Dedifferentiated amniotic fluid mesenchymal stem cell (primary cell): Measurements from ENCODE around the gene MTUS2.

Experiments
- DNase-seq: peaks from one replicate; pipeline ENCODE4 v3.0.0-alpha.2; 2016; ENCODE audit errors: extremely low spot score

MTUS2 gene

DNA sequence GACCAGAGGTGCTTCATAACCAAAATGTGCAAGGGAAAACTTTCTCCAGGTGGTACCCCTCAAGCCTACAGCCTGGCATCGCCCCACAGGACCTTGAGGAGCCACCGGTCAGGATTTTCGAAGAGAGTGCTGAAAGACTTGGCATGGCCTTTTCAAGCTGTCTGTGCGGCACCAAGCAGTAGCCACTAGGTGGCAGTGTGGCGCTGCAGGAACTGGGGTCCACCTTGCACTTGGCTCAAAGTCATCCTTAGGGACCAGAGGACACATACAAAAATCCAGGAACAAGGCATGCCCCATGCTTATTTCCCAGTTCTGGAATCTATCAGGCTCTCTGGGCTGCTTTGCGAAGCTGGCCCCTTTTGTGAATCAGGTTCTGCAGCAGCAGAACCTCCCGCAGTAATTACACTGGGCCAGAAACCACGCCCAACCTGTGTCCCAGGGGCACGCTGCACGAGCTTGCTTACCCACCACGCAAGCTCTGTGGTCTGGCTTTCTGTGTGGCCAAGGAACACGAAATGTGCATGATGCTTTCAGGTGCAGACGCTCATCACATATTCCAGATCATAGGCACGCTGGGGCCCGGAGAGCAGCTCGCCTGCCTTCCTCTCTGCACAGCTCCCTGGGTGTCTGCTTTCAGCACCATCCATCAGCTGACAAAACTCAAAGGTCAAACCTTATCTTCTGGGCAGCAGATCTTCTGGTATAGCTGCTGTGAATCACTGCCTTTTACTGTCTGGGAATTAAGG, 688.2 kb downstream of the MTUS2 start:
- DNase-seq, result peak; percentile 70

DNA sequence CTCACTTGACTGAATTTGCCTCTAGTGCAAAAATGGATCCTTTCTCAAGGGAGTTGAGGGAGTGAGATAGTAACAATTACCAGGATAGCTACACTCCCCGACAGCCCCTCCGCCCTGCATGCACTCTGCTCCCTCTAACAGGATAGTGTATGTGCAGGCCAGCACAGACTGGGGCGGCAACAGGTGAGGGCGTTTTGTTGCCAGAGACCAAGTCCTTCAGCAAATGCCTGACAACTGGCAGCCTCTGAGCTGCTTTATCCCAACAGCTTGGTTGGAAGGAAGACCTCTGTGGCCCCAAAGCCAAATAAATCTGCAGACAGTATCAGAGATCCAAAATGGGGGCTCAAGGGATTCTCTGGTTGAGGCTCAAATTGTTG, 688.7 kb downstream of the MTUS2 start:
- no peak for DNase-seq

DNA sequence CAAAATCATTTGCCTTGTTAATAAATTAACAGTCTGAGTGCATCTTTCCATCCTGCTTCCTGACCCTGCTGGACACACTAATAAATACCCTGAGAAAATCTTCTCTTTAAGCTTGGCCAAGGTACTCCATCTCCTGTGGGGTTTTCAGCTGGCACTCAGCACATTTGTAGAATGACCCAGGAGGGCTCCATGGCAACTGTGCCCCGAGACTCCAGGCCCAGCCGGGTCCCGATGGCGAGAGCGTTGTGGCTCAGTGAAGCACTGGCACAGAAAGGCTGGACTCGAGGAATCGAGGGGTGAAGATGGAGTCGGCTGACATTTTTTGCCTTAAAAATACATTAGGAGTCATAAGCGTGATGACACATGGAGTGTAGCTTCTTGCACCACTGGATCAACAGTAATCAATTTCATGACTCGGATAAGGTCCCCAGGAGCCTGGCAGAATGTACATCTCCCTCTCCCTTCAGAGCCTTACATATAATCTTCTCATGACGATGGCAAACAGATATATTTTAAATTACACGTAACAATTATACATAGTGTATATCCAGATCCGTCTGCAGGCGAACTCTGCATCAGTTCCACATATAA, 690.0 kb downstream of the MTUS2 start:
- no peak for DNase-seq

DNA sequence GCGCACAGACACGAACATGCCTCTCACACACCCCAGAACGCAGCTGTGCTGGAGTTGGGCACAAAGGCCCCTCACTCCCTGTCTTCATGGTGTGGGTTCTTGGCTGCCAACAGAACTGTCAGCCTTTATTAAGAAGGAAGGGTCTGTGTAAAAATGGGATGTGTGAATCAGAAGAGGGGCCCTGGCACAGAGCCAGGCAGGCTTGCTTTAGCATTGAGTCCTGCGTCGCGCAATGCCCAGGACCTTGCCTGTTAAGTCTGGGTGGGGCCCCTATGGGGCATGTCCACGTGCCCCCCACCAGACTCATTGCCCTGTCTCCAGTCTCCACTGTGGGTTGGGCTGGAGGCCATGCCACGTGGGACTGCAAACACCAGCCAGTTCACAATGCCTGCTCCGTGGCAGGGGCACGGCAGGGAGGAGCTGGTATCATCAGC, 690.5 kb downstream of the MTUS2 start:
- no peak for DNase-seq

DNA sequence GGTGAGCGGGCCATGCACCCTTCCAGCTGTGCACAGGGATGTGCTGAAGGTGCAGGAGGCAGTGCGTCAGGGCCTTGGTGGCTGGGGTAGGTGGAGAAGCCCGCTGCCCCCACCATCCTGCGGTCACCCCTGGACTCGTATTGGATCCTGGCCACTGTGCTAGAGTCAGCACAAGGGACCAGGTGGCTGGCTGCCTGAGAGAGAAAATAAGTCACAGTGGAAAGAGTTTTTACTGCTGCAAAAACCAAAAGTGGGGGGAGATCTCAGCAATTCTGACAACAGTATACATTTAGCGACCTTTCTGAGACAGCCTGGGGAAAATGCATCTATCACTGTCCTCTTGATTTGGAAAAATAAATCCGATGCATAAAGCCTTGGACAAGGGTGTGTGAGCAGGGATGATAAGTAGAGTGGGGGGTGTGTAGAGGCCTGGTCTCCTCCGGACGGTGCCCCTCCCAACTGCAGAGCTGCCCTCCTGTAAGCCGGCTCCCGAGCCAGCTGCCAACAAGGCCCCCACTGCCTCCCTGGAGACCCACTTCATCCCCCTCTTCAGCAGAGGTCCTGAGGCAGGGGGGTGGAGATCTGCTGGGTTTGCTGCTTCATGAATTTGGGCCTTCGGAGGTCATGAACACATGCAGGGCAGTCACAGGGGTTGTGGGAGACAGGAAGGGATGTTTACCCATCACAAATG, 691.1 kb downstream of the MTUS2 start:
- no peak for DNase-seq

DNA sequence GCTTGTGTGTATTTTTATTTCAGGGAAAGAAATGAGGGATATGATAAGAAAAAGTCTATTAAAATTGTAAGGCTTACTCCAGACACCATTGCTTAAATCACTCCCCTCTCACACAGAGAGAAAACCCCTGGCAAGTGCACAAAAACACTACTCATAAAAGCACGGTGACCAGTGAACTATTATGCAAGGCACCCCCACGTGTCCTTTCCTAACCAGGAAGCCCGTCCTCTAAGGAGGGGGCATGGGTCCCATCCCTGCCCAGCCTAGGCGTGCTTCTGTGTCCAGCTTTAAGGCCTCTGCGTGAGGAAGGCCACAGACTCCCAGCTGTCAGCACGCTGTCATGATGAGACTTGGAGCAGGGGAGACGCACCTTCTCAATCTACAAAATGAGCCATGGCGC, 691.8 kb downstream of the MTUS2 start:
- DNase-seq, result no peak

DNA sequence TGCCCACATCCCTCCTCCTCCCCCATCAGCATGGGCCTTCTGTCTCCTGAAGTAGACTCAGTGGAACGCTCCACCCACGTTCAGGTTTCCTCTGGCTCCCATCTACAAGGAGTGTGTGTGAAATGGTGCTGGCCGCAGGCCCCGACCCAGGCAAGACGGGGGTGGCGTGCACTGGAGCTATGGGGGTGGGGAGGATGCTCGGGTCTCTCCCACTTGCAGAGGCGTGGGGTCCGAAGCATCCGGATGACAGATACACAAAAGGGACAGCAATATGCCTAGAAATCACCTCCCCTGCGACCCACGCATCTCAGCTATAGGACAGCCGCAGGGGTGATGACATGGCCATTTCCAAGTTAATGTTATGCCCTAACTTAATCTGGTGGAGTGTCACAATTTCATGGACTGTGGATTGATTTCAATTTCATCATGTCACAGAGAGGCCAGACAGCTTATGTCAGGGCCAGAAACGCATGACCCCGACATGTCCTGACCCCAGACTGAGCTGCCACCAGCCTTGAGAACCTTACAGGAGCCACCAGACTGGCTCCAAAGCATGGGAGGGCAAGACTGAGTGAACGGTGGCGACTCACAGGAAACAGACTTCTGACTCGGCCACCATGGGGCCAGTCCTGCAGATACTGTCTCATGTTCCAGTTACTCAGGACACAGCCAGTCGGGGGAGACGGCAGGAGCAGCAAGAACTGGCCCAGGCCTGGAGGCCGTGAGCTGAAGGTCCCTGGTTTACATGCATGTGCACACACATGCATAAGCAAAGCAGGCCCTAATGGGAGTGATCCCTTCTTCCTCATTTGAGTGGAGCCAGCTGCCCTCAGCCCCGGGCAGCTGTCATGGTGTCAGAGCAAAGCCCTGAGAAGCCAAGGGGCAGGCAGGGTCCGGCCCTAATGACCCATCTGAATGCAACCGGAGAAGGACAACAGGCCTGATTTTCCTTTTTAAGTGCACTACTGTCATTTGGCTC, 693.2 kb downstream of the MTUS2 start:
- DNase-seq, result no peak

DNA sequence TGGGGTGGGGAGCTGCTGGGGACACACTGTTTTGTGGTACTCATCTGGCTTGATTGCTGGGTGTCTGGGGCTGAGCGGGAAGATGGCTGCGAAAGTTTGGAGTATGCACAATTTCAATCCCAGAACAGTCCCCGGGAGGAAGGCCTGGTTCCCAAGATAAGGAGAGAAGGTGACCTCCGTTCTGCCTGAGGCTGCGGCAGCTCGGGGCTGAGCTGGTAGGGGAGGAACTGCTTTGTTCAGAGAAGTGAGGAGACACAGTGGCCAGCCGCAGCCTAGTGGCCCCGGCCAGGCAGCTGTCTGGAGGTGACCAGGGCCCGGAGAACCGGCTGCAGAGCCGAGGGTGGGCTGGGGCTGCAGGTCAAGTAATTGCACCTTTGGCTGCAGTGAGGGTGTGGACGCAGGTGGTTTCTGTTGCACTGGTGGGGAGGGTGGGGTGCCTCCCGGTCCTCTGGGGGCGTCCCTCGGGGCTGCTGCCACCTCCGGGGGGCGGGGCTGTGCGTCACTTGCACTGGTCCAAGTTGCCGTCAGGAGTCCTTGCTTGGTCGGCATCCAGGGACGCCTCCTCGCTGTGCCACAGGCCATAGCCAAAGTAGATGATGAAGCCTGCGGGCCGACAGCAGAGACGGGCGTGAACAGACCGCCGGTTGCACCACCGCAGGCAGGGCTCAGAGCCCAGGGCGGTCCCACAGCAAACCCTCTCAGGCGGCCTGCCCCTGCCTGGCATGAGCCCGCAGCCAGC, 694.0 kb downstream of the MTUS2 start:
- no peak for DNase-seq

DNA sequence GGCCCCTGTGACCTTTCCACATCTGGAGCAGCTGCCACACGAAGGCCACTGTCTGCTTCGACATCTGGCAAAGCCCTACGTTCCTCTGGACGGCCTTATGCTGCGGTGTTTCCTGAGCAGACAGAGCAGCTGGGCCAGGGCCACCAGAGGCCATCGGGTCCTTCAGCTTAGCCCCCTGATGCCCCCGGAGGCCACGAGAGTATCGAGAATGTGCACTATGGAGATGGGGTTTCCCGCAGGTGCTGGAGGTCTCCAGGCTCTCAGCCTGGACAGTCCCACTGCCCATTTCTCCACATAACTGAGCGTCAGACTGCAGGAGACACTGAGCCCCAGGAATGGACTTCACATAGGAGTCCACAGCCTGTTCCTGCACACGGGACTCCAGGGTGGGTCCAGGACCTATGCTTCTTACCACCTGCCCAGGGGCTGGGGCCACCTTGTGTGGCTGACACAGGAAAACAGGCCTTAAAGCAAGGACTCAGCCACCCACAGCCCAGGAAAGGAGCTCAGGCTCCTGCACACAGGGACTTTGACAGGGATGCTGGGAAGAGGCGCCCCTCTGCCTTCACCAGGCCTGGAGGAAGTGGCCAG, 694.7 kb downstream of the MTUS2 start:
- no peak for DNase-seq

DNA sequence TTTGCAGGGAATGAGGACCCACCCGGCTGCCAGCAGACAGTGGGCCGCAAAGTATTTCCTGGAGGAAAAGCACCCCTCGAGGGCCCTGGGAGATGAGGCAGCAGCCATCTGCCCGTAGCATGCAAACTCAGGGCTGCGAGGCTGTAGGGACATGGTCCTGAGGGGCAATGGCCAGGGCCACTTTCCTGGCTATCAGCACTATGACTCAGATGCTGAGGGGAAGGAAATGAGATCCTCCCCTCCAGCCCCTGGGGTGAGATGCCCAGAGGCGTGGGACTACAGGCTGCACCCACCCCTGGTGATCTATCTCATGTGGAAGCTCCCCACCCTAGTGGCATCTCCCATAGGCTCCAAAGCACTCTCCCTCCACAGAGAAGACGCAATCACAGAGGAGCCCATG, 695.2 kb downstream of the MTUS2 start:
- DNase-seq, result no peak

DNA sequence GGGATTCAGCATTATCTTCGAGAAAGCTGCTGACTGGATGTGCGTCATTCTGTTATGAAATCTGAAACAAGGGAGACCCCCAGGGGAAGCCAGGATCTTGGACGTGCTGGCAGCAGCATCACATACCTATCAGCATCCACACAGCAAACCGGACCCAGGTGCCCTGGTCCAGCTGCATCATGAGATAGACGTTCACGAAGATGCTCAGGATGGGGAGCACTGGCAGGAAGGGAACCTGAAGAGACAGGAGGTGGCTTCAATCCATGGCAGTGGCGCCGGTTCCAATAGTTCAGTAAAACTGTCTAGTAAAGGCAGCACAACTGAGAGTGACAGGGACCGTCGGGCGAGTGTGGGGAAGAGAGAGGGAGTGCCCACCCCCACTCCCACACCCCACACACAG, 695.9 kb downstream of the MTUS2 start:
- DNase-seq, result no peak

DNA sequence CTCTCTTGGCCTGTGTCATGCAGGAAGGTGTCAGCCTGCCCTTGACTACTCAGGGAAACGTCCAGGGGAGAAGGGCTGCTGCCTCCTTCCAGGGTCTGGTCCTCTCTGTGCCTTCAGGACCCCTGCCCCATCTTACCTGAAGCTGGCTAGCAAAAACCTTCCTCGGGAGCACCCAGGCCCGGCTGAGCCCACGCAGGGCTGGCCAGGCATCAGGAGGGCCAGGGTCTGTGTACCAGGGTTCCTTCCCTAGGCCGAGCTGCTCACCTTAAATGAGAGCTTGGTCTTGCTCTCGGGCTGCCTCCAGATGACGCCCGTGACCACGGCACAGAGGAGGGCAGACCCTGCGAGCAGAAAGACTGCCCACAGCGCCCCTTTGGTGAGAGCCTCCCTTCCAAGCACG, 696.7 kb downstream of the MTUS2 start:
- DNase-seq, result no peak

DNA sequence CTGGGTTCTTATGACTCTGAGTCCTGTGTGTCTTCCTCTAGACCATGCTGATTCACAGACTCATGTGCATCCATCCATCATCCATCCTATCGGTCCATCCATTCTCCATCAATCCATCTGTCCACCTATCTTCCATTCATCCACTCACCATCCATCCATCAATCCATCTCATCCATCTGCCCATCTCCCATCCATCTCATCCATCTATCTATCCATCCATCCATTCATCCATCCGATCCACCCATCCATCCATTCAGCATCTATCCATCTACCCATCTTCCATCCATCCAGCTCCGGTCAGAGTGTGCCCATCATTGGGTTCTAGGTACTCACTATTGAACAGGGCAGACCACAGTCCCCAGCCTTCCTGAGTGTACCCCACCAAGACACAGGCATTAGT, 699.8 kb downstream of the MTUS2 start:
- no peak for DNase-seq

DNA sequence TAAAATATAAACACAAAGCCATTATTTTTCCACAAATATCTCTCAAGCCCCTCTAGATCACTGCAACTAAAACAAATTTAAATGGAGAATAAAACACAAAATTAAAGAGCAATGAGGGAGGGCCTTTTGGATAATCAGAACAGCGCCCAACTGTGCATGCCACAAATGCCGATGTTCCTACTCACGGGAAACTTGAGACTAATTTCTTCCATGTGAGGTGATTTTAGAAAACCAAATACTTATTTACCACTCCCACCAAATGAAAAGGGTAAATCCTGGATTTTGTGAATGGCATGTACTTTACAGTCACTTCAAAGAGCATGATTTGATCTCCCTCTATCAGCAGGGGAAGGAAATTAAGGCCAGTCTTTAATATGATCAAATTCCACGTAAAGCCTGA, 700.5 kb downstream of the MTUS2 start:
- peak; percentile 81 for DNase-seq

DNA sequence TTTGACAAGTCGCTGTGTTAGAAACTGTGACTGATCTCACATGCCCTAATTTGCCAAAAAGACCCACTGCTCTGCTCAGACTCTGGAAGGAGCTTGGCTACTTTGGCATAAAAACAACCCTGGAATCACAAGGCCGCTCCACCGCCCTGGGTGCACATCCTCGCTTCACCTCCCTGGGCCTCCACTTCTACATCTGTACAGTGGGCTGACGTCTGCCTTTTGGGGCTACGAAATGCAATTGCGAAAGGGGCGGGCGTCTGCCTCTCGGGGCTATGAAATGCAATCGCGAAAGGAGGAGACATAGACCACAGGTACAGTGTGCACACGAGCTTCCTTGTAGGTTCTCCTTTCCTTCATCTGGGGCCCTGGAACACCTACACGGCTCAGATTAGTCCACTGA, 701.2 kb downstream of the MTUS2 start:
- DNase-seq, result no peak

DNA sequence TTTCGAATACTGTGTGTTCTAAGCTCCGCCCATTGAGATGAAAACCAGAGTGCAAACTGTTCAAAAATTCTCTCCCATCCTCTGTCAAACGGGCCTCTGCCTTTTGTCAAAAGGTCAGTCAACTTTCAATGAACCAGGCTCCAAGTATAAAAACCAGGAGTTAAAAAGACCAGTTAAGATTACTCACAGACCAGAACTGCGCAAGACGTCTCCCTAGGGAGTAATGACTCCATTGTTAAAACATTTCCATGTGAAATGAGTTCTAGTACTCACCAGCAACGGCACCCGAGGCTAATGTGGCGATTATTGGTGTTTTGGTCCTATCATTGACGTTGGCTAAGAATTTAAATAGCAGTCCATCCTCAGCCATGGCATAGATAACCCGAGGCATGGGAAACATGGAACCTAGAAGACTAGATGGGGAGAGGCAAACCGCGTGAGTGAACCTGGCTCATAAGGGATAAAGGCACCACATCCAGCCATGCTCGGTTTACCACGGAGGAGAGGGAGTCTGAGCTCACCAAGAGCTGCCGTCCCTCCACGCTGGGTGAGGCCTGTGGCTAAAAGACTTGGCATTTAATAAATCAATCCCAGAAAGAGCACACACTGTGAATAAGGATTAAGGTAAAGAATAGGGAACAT, 702.0 kb downstream of the MTUS2 start:
- DNase-seq, result peak; percentile 62

DNA sequence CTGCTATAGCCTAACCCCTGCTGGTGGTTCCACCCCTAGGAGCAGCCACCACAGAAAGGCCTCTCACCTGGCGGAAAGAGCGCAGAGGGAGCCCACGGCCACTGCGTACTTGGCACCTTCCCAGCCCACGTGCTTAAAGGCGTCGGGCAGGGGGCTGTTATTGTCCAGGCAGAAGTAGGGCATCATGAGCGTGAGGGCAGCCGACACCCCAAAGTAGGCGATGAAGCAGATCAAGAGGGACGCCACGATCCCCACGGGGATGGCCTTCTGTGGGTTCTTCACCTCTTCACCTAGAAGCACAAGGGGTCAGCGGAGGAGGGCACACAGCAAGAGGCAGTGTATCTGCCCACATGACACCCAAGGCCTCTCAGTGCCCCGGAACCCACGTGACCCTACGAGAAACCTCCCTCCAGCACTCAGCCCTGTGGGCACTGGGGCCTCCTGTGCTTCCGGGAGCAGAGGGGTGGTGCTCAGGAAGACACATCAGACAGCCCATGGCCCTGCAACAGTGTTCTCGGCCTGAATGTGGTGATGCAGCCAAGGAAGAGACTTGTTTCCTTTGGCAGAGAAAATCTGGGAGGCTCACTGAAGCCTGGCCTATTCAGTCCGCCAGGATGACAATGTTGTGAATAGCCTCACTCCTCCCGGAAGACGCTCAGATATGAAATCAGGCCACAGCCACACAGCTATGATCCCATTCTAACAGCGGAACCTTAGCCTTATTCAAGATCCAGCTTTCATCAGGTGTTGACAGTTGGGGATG, 703.2 kb downstream of the MTUS2 start:
- DNase-seq, result no peak

DNA sequence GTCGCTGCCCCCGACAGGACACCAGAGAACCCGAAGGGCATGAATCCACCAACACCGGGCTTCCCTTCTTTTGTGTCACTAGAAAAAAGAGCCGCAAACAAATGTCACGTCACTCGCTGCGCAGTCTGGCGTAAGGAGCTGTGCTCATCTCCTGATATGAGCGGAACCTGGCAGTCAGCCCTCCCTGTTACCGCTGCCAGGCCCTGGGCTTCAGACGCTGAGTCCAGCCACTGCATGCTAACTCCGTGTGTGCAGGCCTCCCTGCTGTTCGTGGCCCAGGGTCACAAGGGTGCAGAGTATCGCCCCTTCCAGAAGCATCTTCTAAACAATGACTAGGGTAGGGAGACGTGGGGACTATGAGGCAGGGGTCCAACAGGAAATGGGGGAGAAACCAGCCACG, 704.0 kb downstream of the MTUS2 start:
- DNase-seq, result no peak

DNA sequence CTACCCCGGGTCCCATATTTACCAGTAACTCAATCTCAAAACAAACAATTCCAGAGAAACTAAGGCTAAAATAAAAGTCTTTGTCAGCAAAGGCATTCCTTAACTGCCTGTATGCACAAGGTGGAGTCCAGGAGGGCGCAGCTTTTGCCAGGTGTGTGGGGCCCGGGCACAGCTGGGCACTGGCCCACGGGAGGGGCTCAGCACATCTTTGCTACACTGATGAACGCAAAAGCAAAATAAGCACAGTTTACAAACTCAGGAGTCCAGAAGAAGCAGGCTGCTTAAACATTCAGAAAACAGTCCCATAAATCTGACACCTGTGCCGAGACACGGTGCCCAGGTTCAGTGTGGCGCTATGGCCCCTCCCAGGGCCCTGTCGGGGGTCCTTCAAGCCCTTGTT, 704.5 kb downstream of the MTUS2 start:
- DNase-seq, result no peak

DNA sequence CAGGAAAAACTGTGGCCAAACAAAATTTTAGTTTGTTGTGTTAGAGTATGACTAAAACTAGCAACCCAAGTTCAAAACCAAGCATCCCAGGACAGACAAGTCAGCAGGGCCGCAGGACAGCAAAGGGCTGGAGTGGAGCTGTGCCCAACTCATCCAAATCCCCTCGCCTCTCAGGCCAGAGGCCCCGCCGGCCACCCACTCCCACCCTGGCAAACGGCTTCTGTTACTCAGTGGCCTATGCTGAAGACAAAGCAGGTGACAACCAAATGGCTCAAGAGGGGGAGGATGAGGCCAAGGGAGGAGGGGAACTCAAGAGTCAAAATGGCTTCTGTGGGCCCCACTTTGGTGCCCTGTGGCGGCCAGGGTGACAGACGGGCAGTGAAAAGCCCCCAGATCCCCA, 705.6 kb downstream of the MTUS2 start:
- DNase-seq, result no peak
